GM10266 (cell line): ENCODE results near the gene SIM1.

ENCODE experiments used
- DNase-seq: peaks from one replicate; pipeline ENCODE4 v3.0.0; 2012; ENCODE audit errors: extremely low spot score
- CTCF ChIP-seq: IDR thresholded peaks from 2 replicates; pipeline ENCODE4 v1.5.1; 2012; ENCODE audit warnings: mild to moderate bottlenecking, low read depth; ENCODE audit not compliant: control insufficient read depth, insufficient read depth; ENCODE audit errors: missing control alignments

Gene SIM1

GRCh38 chr6:100336876-100337275, 127.8 kb downstream of the SIM1 start:
- no peak for TF ChIP-seq CTCF
- DNase-seq: no peak

GRCh38 chr6:100335991-100336390, 128.7 kb downstream of the SIM1 start:
- no peak for TF ChIP-seq CTCF
- no peak for DNase-seq
